SK-N-SH (cell line): Measurements from ENCODE around the gene PCBD1.

Source experiments
- CTCF ChIP-seq: fragments of 200-600 bp; sonication (generic); IDR thresholded peaks from 2 replicates; pipeline ENCODE4 v1.6.1; 2017; ENCODE audit warnings: antibody characterized with exemption, mild to moderate bottlenecking, moderate library complexity
- EP300 ChIP-seq, 2 experiments: IDR thresholded peaks; 2 replicates each; pipeline versions ENCODE4 v1.4.0 to v1.6.1; 2012; ENCODE audit warnings: borderline replicate concordance in 1 of 2, low read depth in 1 of 2, low read length in 1 of 2
- EZH2phosphoT487 ChIP-seq: fragments of 200-600 bp; sonication (generic); IDR thresholded peaks from 2 replicates; pipeline ENCODE4 v1.6.1; 2017; ENCODE audit warnings: low read depth, mixed run types, mild to moderate bottlenecking, antibody characterized with exemption, moderate library complexity, borderline replicate concordance
- FOXM1 ChIP-seq: IDR thresholded peaks from 2 replicates; pipeline ENCODE4 v1.4.0; 2012; ENCODE audit warnings: low read depth, mild to moderate bottlenecking
- MEF2A ChIP-seq: IDR thresholded peaks from 2 replicates; pipeline ENCODE4 v1.4.0; 2012; ENCODE audit warnings: low read depth, borderline replicate concordance
- NFIC ChIP-seq: IDR thresholded peaks from 2 replicates; pipeline ENCODE4 v1.4.0; 2012; ENCODE audit warnings: borderline replicate concordance
- POLR2AphosphoS5 ChIP-seq: IDR thresholded peaks from 2 replicates; pipeline ENCODE4 v1.6.1; 2012; ENCODE audit warnings: low read depth, low read length
- RAD21 ChIP-seq: IDR thresholded peaks from 2 replicates; pipeline ENCODE4 v1.6.1; 2012; ENCODE audit warnings: mild to moderate bottlenecking, low read length
- TAF1 ChIP-seq: IDR thresholded peaks from 2 replicates; pipeline ENCODE4 v1.6.1; 2012; ENCODE audit warnings: low read depth, mild to moderate bottlenecking, low read length, moderate library complexity, borderline replicate concordance
- YY1 ChIP-seq: IDR thresholded peaks from 2 replicates; pipeline ENCODE4 v1.4.0; 2012; ENCODE audit warnings: low read depth, mild to moderate bottlenecking
- TF ChIP-seq, protein P1 (sequence below): IDR thresholded peaks from 2 replicates; pipeline ENCODE4 v1.4.0; 2012; ENCODE audit warnings: low read depth

- TF ChIP-seq POLR2AphosphoS5 (no peak), NFIC (no peak), FOXM1 (no peak), EP300 (IDR thresholded peaks at IDR 0.05; ENCODE audit: borderline replicate concordance in 1 of 2, low read depth in 1 of 2, low read length in 1 of 2) (no peak), YY1 (no peak), CTCF (peak; percentile 95), RAD21 (peak; percentile 98), EZH2phosphoT487 (no peak), TAF1 (no peak), MEF2A (no peak)
- TF ChIP-seq, protein P1, sequence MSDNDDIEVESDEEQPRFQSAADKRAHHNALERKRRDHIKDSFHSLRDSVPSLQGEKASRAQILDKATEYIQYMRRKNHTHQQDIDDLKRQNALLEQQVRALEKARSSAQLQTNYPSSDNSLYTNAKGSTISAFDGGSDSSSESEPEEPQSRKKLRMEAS, result no peak
Observed at GRCh38 chr10:70880077-70880534, 8.3 kb downstream of the PCBD1 start.
